ENCODE results near the gene CEP63. TPM values are rescaled to one million over a fixed set of nuclear protein-coding genes. Genes with fewer than 3 reads are reported as not detected.

Gene CEP63
- total RNA-seq, 2 donors from 2014 or later = 21.2 to 33.0 TPM

GRCh38 chr3:134468519-134468918, 17.3 kb upstream of the CEP63 start:
- no peak overlapping the region for H3K4me3 ChIP-seq (ENCODE audit: low read length)

GRCh38 chr3:134471521-134472193, 14.2 kb upstream of the CEP63 start:
- no peak for TF ChIP-seq CTCF (conservative IDR thresholded peaks at IDR 0.05)
- Mint-ChIP-seq H3K9me3 (no peaks in the 10 kb centered on the region), H3K36me3 (ENCODE audit: low read depth) (peaks cover under 1% of the 10 kb centered on the region), H3K4me3 (no peak overlapping the region), H3K27me3 (ENCODE audit: insufficient read depth) (no peaks in the 10 kb centered on the region), H3K27ac (no peak overlapping the region), H3K4me1 (no peaks in the 10 kb centered on the region)
- no peak overlapping the region for H3K27ac ChIP-seq (ENCODE audit: low read depth, low read length)
- H3K4me1 ChIP-seq (ENCODE audit: control insufficient read depth, insufficient read depth, low read length) = peaks cover under 1% of the 10 kb centered on the region
- no peak for DNase-seq
- H3K9ac ChIP-seq (ENCODE audit: extremely low read depth, low read length, poor library complexity, severe bottlenecking) = no peak overlapping the region
- peaks cover 7% of the 10 kb centered on the region for H3K36me3 ChIP-seq (ENCODE audit: control insufficient read depth, insufficient read depth, low read length)
- 98 to 100% methylated on average over 3 to 6 of the region's 8 CpGs for WGBS, 2 experiments (ENCODE audit: insufficient coverage in 1 of 2, insufficient read length in 1 of 2)
- H3K4me3 ChIP-seq (ENCODE audit: low read length) = no peak overlapping the region
- no peaks in the 10 kb centered on the region for H3K9me3 ChIP-seq (ENCODE audit: control insufficient read depth, low read length)
- no peaks in the 10 kb centered on the region for H3K27me3 ChIP-seq (ENCODE audit: control insufficient read depth, insufficient read depth, low read length, poor library complexity, severe bottlenecking)

More at GRCh38 chr3:134468519-134468918, 17.3 kb upstream of the CEP63 start:
- no peak overlapping the region for H3K27ac Mint-ChIP-seq
- H3K4me1 Mint-ChIP-seq = peaks cover 12% of the 10 kb centered on the region
- no peak overlapping the region for H3K9ac ChIP-seq (ENCODE audit: extremely low read depth, low read length, poor library complexity, severe bottlenecking)
- no peak overlapping the region for H3K27ac ChIP-seq (ENCODE audit: low read depth, low read length)
- no peaks in the 10 kb centered on the region for H3K9me3 Mint-ChIP-seq
- TF ChIP-seq CTCF (conservative IDR thresholded peaks at IDR 0.05) = no peak
- no peak overlapping the region for H3K4me3 Mint-ChIP-seq
- H3K36me3 ChIP-seq (ENCODE audit: control insufficient read depth, insufficient read depth, low read length) = no peaks in the 10 kb centered on the region
- 95 to 100% methylated on average over 1 to 4 of the region's 4 CpGs for whole genome bisulfite sequencing, 2 experiments (ENCODE audit: insufficient coverage in 1 of 2, insufficient read length in 1 of 2)
- DNase-seq = no peak
- H3K27me3 ChIP-seq (ENCODE audit: control insufficient read depth, insufficient read depth, low read length, poor library complexity, severe bottlenecking) = no peaks in the 10 kb centered on the region
- H3K4me1 ChIP-seq (ENCODE audit: control insufficient read depth, insufficient read depth, low read length) = peaks cover 12% of the 10 kb centered on the region
- no peaks in the 10 kb centered on the region for H3K27me3 Mint-ChIP-seq (ENCODE audit: insufficient read depth)
- no peaks in the 10 kb centered on the region for H3K36me3 Mint-ChIP-seq (ENCODE audit: low read depth)
- no peaks in the 10 kb centered on the region for H3K9me3 ChIP-seq (ENCODE audit: control insufficient read depth, low read length)

GRCh38 chr3:134472831-134473230, 13.0 kb upstream of the CEP63 start:
- H3K9ac ChIP-seq (ENCODE audit: extremely low read depth, low read length, poor library complexity, severe bottlenecking) = no peak overlapping the region
- peaks cover 11% of the 10 kb centered on the region for H3K36me3 ChIP-seq (ENCODE audit: control insufficient read depth, insufficient read depth, low read length)
- Mint-ChIP-seq H3K27ac (no peak overlapping the region), H3K4me1 (peaks cover 4% of the 10 kb centered on the region), H3K27me3 (ENCODE audit: insufficient read depth) (no peaks in the 10 kb centered on the region), H3K4me3 (no peak overlapping the region), H3K36me3 (ENCODE audit: low read depth) (peaks cover 13% of the 10 kb centered on the region), H3K9me3 (no peaks in the 10 kb centered on the region)
- TF ChIP-seq CTCF (conservative IDR thresholded peaks at IDR 0.05) = no peak
- no peaks in the 10 kb centered on the region for H3K27me3 ChIP-seq (ENCODE audit: control insufficient read depth, insufficient read depth, low read length, poor library complexity, severe bottlenecking)
- DNase-seq = no peak
- H3K27ac ChIP-seq (ENCODE audit: low read depth, low read length) = no peak overlapping the region
- no peaks in the 10 kb centered on the region for H3K9me3 ChIP-seq (ENCODE audit: control insufficient read depth, low read length)
- H3K4me1 ChIP-seq (ENCODE audit: control insufficient read depth, insufficient read depth, low read length) = peaks cover 12% of the 10 kb centered on the region
- WGBS, 2 experiments (ENCODE audit: insufficient coverage in 1 of 2, insufficient read length in 1 of 2) = 94% methylated on average over 5 to 6 of the region's 6 CpGs
- no peak overlapping the region for H3K4me3 ChIP-seq (ENCODE audit: low read length)

Measured in endodermal cell (in vitro differentiated cells).